GM13976 (cell line): ENCODE results near the gene CLDN18.

Experiments
- DNase-seq: peaks from one replicate; pipeline ENCODE4 v3.0.0; 2012; ENCODE audit warnings: low spot score
- CTCF ChIP-seq: IDR thresholded peaks from 2 replicates; pipeline ENCODE4 v1.5.1; 2012; ENCODE audit warnings: borderline replicate concordance, mild to moderate bottlenecking; ENCODE audit not compliant: insufficient read depth; ENCODE audit errors: extremely low read depth, missing control alignments, control extremely low read depth
- in situ Hi-C: fragments of 300-500 bp; cut with MboI; formaldehyde crosslinking; loops from one replicate; pipeline ENCODE4 v1.12.0; 2022; ENCODE audit warnings: low sequenced_read_pairs, mixed read lengths, inconsistent platforms; ENCODE audit not compliant: unreplicated experiment

The CLDN18 gene

GRCh38 chr3:138009476-138010272 lies at the start of gene CLDN18:
CLDN18 (plus strand) TSS chr3:138010165; CDS start chr3:138010226, 61 bp downstream.
- in situ Hi-C loops, result no loop called here
- no peak for TF ChIP-seq CTCF
- no peak for DNase-seq

DNA sequence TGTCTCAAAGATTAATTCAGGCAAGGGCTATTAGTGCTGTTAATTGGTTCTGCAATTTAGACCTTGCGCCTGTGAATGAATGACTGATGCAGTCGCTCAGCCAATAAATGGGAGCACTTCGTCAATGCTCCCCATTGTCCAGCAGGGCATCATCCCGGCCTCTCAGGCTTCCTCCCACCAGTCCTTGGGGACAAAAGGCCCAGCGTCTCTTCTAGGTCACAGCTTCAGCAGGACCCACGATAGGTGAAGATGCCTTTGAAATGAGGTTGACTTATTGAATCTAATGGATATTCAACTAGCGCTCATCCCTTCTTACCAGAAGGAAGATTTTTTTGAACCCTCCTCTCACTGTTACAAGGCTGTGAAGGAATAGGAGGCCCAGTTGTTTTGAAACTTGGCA lies 47.7 kb upstream of the CLDN18 start:
- TF ChIP-seq CTCF, result no peak
- in situ Hi-C loops, result no loop called here
- no peak for DNase-seq

DNA sequence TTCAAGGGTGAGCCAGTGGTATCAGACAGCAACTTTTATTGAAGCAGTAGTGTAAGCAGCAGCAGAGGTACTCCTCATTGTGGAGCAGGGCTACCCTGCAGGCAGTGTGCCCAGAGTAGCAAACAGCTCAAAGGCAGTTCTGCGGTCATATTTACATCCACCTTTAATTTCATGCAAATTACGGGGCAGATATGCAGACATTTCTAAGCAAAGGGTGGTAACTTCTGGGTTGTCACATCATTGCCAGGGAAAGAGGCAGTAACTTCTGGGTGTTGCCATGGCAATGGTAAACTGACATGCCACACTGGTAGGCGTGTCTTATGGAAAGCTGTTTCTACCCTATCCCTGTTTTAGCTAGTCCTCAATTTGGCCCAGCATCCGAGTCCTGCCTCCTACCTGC lies 46.5 kb upstream of the CLDN18 start:
- no peak for TF ChIP-seq CTCF
- in situ Hi-C loops, result no loop called here

DNA sequence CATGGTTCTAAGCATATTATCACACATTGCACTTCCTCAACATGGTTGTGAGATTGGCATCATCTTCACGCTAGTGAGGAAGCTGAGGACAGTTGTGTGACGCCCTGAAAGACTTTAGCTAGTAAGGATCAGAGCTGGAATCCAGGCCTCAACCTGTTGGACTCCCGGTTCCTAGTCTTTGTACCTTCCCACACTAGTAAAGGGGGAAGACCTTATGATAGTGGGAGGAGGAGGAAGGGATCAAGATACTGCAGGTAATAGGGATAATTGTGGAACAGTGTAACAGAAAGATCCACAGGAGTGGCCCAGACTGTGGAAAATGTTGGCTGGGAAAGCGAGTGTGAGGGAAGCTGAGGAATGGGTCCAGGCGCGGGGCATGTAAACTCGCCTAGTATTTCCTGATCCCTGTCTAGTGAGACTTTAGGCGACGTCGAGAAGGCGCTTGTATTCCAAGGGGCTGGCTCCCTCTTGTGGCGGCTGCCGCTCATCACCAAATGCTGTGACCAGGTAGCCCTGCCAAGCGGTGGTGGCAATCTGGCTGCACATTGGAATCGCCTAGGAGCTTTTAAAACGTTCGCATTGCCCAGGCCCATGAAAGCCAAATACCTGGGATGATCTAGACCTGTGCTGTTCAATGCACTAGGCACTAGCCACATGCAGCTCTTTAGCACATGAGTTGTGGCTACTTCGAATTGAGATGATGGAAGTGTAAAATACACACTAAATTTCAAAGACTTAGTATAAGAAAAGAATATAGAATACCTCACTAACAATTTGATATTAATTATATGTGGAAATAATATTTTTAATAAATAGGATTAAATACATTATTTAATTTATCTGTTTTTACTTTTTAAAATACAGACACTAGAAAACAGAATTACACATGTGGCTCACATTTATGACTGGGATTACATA lies 38.8 kb upstream of the CLDN18 start:
- TF ChIP-seq CTCF, result peak; percentile 72
- in situ Hi-C loops, result no loop called here
- peak; percentile 58 for DNase-seq

More for the DNA sequence above, 46.5 kb upstream of the CLDN18 start:
- no peak for DNase-seq

DNA sequence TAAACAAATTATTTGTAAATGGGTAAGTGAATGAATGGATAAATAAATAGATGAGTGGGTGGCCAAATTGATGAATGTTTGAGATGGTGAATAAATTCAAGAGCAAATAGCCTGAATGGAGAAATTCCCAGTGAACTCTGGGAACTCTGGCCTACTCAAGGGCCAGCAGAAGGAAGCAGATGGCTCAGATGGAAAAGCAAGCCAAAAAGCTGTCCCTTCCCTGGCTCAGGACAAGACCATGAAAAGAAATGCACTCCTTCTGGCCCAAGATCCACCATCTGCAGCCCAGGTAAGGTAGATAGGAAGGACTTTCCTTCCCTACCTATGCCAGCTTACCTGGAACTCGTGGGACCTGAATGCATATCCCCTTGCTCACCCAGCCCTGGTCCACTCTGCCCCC lies 37.6 kb upstream of the CLDN18 start:
- in situ Hi-C loops, result no loop called here
- DNase-seq, result no peak
- no peak for TF ChIP-seq CTCF

- TF ChIP-seq CTCF, result no peak
- in situ Hi-C loops, result no loop called here
- DNase-seq, result no peak
Measured at GRCh38 chr3:137978328-137978727, 31.6 kb upstream of the CLDN18 start.
